Stimulated activated naive CD8-positive, alpha-beta T cell treated with anti-CD3 and anti-CD28 coated beads, Interleukin-15, Interleukin-2, amounts not matched to agents 100 U/mL and 50 U/mL, for 24 hours (primary cell): ENCODE measurements around the gene OSTF1.

Source experiments
- ATAC-seq: fragments of 150-1000 bp; cut with Tn5 transposase; one replicate; pipeline ENCODE4 v1.10.0; 2021
- DNase-seq: peaks from one replicate; pipeline ENCODE4 v3.0.0; 2021

OSTF1 gene

GRCh38 chr9:75164573-75164972 lies 76.3 kb downstream of the OSTF1 start:
- ATAC-seq: no peak

DNA sequence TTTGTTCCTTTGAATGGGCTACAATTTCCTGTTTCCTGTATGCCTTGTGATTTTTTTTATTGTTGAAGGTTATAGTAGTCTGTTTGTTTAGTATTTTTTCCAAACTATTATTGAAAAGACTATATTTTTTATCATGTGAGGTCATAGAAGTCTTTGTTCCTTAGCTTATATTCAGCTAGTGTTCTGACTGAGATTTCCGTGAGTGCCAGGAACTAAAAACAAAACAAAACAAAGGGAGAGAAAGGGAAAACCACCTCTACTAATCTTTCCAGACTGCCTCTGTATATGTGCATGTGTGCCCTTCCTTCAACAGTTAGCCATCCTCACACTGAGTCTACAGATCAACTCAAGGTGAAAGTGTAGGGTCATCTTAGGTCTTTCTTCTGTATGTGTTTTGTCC lies 79.0 kb downstream of the OSTF1 start:
- no peak for ATAC-seq
- no peak for DNase-seq

More at GRCh38 chr9:75164573-75164972, 76.3 kb downstream of the OSTF1 start:
- no peak for DNase-seq

GRCh38 chr9:75168270-75169178 lies 80.2 kb downstream of the OSTF1 start:
- DNase-seq (no peak), ATAC-seq (no peak)

- ATAC-seq (no peak), DNase-seq (no peak)
These were observed 81.3 kb downstream of the OSTF1 start for GRCh38 chr9:75169623-75170022.

GRCh38 chr9:75170898-75171360 lies 82.6 kb downstream of the OSTF1 start:
- ATAC-seq (no peak), DNase-seq (no peak)

DNA sequence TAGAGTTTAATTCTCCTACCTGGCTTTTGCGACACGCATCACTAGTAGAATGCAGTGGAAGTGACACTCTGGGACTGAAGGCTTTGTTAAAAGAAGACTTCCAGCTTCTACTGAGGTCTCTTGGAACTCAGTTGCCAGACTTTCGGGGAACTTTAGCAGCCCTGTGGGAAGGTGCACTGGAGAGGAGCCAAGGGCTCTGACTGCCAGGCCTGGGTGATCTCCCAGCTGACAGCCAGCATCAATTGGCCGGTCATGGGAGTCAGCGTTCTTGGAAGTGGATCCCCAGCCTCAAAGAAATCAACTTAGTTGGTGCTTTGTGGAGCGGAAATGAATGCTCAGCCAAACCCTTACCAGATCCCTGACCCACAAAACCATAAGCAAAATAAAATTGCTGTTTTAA lies 87.1 kb downstream of the OSTF1 start:
- DNase-seq (no peak), ATAC-seq (no peak)

- DNase-seq (no peak), ATAC-seq (no peak)
These were observed 87.7 kb downstream of the OSTF1 start for GRCh38 chr9:75176037-75176436.

GRCh38 chr9:75181750-75182149 lies 93.4 kb downstream of the OSTF1 start:
- ATAC-seq: no peak
- DNase-seq: no peak

DNA sequence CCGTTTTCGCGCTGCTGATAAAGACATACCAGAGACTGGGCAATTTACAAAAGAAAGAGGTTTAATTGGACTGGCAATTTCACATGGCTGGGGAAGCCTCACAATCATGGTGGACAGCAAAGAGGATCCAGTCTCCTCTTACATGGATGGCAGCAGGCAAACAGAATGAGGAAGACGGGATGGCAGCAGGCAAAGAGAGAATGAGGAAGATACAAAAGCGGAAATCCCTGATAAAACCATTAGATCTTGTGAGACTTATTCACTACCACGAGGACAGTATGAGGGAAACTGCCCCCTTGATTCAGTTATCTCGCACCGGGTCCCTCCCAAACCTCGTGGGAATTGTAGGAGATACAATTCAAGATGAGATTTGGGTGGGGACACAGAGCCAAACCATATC lies 95.0 kb downstream of the OSTF1 start:
- DNase-seq (no peak), ATAC-seq (no peak)

DNA sequence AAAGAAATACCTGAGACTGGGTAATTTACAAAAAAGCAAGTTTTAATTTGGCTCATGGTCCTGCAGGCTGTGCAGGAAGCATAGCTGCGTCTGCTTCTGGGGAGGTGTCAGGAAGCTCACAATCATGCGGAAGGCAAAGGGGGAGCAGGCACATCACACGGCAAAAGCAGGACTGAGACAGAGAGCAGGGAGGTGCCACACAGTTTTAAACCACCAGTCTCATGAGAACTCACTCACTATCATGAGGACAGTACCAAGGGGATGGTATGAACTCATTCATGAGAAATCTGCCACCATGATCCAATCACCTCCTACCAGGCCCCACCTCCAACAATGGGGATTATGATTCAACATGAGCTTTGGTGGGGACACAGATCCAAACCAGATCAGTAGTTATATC lies 96.2 kb downstream of the OSTF1 start:
- peak; percentile 19 for ATAC-seq
- no peak for DNase-seq

DNA sequence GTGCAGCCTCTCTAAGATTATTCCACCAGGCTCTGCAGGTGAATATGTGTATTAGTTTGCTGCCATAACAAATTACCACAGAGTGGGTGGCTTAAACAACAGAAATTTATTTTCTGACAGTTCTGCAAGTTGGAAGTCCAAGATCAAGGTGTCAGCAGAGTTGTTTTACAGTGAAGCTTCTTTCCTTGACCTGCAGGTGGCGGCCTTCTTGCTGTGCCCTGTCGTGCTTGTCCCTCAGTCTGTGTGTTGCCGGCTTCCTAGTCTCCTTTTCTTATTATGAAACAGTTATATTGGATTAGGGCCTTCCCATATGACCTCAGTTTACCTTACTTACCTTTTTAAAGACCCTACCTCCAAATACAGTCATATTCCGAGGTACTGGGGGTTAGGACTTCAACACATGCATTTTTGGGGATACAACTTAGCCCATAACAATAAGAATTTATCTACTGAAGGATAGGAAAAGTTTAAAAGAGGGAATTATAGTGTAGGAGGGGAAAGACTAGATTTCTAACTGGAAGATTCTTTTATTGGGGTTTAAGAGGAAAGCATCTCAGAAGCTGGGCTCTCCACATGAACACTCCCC lies 97.4 kb downstream of the OSTF1 start:
- DNase-seq (peak; percentile 64), ATAC-seq (peak; percentile 81)

DNA sequence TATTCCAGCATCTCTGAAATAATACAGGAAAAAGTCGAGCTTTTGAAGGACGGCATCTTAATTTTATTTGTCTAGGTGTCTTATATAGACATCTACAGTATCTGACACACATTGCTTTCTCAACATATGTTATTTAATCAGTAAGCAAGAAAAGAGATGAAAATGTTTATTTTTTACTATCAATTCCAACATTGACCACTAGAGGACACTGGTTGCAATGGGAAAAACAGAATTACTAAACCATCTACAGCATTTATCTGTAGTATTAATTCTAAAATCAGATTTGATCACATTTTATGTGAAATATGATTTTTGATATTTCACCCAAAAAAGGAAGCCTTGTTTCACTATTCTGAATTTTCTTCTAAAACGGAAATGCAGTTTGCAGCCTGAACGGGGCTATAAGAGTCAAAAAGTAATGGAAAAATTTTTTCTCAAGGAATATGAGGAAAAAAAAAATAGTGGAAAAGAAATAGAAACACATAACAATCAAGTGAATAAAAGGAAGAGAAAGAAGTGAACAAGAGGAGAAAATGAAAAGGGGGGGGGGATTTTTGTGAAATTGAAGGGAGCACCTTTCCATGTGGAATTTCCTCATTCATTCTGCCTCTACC lies 98.6 kb downstream of the OSTF1 start:
- DNase-seq (no peak), ATAC-seq (no peak)

DNA sequence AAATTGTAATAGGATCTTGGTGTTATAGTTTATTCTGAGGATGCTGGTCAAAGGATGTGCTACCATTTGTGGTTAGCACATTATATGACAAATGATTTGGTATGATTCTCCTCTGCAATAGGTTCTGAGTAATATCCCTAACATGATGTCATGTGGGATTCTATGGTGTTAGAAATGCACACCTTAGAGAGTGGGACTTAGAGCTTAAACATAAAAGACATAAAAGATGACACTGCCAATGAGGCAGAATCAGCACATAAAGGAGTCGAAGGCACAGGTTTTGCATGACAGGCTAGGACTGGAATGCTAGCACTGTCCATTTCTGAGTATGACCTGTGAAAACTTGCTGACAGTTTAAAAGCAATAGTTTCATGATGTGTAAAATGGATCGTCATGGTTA lies 100.4 kb downstream of the OSTF1 start:
- DNase-seq: no peak
- ATAC-seq: no peak

GRCh38 chr9:75190762-75191161 lies 102.4 kb downstream of the OSTF1 start:
- ATAC-seq (no peak), DNase-seq (no peak)
